GM15510 (cell line): Measurements from ENCODE around the gene KRTAP10-3.
"Not testable (repeated sequence)": the region's sequence is repeated elsewhere in the genome, so short reads cannot be mapped to it uniquely, and the experiment has no call there.

Source experiments
- POLR2A ChIP-seq: IDR thresholded peaks from 3 replicates; pipeline ENCODE4 v1.6.1; 2011; ENCODE audit warnings: borderline replicate concordance; ENCODE audit not compliant: insufficient read length; ENCODE audit errors: extremely low read depth

The KRTAP10-3 gene

GRCh38 chr21:44558695-44559094, at the start of gene KRTAP10-3:
TSS of gene KRTAP10-3 (minus strand) at chr21:44558795. CDS start at chr21:44558715, 80 bp downstream.
- no peak for TF ChIP-seq POLR2A

DNA sequence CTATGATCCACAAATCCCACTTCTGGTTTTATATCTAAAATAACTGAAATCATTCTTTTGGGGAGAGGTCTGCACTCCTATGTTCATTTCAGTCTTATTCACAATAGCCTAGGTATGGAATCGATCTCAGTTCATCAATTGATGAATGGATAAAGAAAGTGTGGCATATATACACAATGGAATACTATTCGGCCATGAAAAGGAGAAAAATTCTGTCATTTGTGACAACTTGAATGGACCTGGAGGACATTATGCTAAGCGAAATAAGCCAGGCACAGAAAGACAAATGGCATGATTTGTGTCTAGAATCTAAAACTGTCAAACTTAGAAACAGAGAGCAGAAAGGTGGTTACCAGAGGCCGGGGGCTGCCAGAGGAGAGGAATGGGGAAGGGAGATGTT, 47.9 kb upstream of the KRTAP10-3 start:
- no peak for TF ChIP-seq POLR2A

- no peak for TF ChIP-seq POLR2A
These were observed 45.3 kb upstream of the KRTAP10-3 start for GRCh38 chr21:44603911-44604310.

DNA sequence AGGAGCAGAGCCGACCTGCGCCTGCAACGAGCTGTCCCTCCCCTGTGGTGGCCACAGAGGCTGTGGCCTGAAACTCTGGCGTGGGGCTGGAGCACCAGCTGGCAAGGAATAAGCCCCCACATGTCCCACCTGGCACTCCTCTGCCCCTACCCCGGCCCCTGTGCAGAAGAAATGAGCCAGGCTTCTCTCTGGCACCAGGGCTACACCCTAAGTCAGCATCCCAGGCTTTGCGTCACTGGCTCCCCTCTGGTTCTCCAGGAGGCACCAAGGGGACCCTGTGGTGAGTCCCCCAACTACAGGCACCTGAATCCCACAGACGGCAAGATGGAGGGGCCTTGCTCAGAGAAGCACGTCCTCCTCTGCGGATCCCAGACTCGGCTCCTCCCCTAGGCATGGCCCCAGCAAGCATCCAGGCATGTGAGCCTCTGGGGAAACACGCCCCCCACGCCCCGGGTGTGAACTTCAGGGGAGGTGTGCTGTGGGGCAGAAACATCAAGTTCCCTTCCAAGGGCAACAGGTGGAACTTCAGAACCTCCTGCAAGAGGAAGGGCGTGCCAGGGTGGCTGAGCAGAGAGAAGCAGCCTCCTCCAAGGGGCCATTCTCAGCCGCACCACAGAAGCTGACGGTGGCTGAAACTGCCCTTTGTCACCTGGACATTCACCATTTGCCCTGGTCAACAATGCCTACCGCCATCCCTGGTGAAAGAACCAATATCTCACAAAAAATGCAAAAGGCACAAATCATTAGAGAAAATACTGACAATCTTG, 44.7 kb upstream of the KRTAP10-3 start:
- TF ChIP-seq POLR2A = no peak

DNA sequence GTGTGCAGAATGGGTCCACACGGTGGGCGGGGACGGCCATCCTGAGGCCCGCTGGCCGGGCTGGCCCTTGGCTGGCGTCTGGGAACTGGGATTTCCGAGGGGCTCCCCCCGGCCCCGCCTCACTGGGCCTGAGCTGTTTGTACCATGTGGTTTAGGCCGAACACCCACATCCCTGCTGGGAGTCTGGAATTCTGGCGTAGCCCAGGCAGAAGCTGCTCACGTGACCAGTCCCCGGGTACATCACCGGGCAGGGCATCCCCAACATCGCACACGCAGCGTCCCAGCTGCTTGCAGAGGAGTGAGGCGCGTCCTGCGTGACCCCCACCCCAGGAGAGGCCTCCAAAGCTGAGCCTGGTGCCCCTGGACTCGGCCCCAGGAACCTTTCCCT, 43.9 kb upstream of the KRTAP10-3 start:
- TF ChIP-seq POLR2A = no peak

DNA sequence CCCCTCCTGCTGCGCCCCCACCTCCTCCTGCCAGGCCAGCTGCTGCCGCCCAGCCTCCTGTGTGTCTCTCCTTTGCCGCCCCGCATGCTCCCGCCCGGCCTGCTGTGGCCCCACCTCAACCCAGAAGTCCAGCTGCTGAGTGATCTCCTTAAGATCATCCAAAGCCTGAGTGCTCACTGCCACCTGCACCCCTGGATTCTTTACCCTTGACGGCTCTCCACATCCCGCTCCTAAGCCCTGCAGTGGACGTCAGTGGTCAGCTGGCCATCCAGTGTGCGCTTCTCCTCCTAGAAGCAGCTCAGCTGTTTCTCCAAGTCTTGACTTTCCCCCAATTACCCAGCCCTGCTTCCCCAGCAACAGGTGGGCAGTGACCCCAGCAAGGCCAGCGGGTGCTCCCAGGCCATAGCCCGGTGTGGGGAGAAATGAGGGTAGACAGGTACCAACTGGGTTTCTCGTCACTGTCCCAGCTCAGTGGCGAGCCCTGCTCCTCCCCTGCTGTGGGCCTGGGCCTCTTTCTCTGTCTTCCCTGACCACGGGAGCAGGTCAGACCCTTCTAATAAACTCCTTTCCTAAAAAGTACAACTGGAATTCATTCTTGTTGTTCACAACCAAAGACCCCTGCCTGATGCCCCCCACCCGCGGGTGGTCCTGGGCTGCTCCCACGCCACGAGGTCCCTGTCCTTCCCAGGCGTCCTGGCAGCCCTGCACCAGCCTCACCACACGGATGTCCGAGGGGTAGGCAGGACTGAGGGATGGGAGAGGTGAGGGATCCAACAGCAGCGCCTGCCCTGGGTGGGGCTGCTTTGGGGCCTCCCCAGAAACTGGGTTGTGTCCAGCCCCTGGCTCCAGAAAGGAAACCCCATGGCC, 43.2 kb upstream of the KRTAP10-3 start:
- TF ChIP-seq POLR2A = no peak

DNA sequence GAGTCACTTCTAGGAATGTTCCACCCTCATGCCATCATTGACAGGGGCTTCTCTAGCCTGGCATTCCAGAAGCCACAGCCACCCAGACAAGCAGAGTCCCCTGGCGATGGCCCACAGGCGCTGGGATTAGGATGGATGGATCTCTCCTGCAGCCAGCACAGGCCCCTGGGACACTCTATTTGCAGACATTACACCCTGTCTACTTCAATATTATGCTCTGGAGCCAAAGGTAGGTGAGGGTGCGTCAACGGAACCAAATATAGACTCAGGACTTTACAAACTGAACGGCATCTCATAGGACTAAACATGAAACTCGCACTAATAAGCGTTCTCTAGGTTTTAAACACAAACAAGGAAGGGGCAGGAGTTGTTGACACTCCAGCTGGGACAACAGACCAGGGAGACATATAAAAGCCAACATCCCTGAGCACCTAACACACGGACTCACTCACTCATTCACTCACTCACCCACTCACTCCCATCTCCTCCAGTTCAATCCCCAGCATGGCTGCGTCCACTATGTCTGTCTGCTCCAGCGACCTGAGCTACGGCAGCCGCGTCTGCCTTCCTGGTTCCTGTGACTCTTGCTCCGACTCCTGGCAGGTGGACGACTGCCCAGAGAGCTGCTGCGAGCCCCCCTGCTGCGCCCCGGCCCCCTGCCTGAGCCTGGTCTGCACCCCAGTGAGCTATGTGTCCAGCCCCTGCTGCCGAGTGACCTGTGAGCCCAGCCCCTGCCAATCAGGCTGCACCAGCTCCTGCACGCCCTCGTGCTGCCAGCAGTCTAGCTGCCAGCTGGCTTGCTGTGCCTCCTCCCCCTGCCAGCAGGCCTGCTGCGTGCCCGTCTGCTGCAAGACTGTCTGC, 41.8 kb upstream of the KRTAP10-3 start, which contains the start of gene KRTAP10-7:
Gene KRTAP10-7 (plus strand): TSS at position 480 of the 861 bp plus-strand sequence. CDS start 25 bp downstream, at position 505.
- TF ChIP-seq POLR2A = not testable (repeated sequence)

DNA sequence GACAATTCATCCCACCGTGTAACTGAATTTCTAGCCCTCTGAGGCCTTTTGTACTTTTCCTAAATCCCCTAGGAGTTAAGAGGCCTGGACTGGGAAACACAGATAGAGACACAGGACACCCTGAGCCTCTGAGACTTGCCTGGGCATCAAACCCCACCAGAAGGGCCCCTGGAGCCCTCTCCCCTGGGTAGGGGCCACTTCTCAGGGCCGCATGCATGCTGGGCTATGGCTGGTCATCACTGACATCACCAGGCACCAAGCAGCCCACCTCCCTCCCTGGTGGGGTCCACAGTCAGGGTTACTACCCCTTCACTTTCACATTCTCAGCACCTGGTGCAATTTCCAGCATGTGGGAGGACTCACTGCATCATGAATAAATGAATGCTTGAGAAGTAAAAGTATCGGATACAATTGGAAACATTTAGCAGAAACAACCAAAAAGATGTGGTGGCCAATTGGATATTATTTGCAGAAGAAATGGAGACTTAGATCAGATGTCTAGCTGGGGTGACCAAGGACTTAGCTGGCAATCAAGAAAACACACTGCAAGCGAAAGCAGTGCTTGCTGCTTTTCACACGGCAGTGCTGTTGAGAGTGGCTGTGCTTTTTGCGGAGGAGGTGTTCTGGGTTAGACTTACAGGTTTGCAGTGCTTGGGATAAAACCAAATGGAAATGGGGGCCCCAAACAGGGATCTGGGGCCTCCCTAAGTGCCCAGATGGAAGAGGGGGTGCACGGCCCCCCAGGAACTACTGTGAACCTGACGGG, 40.9 kb upstream of the KRTAP10-3 start:
- no peak for TF ChIP-seq POLR2A

DNA sequence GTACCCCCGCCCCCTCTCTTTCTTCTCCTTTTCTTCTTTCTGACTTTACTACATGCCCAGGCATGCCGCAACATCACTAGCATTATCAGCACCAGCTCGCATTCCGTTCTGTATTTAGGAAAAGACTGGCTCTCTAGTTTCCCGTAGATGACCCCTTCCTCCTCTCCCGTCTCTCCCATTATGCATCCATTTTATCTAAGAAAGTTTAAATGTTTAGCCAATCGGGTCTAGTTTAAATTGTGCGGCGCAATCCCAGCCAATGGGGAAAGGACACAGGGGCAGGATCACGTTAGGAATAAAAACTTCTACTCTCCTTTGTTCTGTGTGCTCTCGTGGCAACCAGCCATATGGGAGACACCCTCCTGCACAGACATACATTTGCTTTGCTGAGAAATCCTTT, 39.5 kb upstream of the KRTAP10-3 start:
- TF ChIP-seq POLR2A = no peak

DNA sequence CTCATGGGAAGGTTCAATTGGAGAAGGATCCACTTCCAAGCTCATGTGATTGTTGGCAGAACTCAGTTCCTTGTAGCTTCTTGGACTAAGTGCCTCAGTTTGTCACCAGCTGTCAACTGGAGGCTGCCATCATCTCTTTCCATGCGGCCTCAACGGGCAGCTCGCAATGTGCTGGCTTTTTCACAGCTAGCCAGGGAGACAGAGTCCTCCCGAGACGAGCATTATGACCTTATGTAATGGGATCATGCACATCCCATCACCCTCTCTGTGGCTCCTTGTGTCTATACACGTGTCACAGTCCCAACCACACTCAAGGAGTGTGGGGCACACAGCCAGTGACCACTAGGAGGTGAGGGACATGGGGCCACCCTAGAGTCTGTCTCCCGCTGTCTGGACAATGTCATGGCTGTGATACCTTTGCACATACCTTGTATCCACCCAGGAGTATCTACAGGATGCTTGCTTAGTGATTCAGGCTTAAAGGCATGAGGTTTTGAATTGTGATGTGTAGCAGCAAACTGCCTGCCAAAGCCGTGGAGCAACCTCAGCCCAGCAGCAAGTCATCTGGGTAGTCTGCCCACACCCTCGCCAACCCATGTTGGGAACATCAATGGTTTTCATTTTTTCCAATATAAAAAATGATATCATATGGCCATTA, 37.6 kb upstream of the KRTAP10-3 start:
- no peak for TF ChIP-seq POLR2A

- TF ChIP-seq POLR2A = no peak
These were observed 36.9 kb upstream of the KRTAP10-3 start for GRCh38 chr21:44595524-44595923.

DNA sequence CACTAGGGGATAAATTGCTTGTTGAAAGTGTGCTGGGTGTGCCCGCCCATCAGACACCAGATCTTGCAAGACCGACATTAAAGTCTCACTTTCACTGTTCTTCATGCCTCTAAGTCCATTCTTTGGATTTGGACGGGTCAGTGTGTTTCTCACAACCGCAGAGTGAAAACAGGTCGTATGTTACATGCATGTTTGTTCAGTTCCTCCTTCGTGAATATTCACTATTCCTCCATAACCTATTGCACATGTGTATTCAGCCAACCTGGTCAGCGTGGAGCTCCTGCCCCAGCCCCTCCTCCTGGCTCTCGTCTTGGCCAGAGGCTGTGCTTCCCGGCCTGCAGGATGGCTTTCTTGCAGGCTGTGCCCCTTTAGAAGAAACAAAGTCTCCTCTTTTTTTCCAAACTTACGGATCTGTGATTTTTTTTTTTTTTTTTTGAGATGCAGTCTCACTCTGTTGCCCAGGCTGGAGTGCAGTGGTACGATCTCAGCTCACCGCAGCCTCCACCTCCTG, 35.9 kb upstream of the KRTAP10-3 start:
- TF ChIP-seq POLR2A = no peak

GRCh38 chr21:44593598-44594405, 35.2 kb upstream of the KRTAP10-3 start:
- no peak for TF ChIP-seq POLR2A
